HG03175 (cell line): ENCODE measurements around the gene RASGRF1.

ENCODE experiments used
- ATAC-seq: cut with Tn5 transposase; IDR thresholded peaks from one replicate; pipeline ENCODE4 v1.9.1; 2021; ENCODE audit warnings: mild to moderate bottlenecking, moderate library complexity; ENCODE audit not compliant: unreplicated experiment

The RASGRF1 gene

DNA sequence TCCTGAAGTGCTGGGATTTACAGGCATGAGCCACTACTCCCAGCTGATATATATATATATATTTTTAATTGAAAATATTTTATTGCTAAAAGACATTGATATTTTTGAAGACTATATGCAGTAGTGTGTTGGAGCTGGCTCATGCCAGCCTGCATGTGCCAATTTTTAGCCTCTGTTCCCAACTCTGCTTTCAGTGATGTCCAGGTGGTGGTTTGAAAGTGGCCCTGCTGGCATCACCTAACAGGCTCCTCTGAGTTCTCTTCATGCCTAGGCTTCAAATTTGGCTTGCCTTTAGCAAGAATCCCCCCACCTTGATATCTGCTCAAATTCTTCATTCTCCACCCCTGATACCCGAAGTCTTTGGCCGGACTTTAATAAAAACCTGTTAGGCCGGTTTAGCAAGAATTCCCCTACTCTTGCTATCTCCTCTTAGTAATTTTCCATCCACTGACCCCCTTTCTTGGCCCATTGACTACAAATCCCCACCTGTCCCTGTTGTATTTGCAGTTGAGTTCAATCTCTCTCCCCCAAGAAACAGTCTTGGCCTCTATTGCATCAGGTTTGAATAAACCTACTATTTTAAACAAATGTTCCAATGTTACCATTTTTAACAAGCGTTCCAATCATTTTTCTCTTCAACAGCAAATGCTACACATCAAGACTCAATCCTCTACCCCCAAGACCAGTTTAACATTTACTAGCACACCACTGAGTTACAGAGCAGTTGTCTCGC, 121.9 kb downstream of the RASGRF1 start:
- no peak for ATAC-seq

DNA sequence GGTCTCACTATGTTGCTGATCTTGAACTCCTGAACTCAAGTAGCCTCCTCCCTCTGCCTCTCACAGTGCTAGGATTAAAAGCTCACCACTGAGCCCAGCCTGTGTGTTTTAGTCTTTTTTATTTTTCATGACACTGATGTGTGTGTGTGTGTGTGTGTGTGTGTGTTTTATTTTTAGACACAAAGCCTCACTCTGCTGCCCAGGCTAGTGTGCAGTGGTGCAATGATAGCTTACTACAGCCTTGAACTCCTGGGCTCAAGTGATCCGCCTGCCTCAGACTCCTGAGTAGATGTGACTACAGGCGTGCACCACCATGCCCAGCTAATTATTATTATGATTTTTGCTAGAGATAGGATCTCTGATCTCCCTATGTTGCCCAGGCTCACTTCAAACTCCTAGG, 122.5 kb downstream of the RASGRF1 start:
- ATAC-seq, result no peak

DNA sequence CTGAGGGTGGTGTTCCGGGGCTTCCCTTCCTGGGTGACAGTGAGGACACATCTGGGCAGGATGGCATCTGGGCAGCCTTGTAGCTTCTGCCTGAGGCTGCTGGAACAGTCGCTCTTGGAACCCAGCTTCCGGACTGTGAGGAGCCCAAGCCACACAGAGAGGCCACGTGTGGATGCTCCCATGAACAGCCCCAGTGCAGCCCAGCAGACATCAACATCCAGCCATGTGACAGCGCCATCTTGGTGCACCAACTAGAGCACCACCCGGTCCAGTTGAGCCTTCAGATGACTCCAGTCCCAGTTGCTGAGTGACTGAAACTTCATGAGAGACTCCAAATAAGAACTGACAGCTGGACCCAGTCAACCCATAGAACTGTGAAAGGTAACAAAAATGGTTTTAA, 130.3 kb downstream of the RASGRF1 start:
- no peak for ATAC-seq

DNA sequence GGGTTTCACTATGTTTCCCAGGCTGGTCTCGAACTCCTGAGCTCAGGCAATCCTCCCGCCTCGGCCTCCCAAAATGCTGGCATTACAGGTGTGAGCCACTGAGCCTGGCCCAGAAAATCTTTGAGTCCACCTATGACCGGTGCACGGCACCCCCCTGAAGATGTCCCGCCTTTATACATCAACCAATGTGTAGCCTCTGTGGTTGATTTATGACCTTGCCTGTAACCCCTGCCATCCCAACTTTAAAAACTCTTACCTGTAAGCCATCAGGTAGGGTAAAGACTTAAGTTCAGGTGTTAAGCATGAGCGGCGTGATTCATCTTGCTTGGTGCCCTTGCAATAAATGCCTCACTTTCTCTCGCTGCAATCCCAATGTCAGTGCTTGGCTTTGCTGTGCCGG, 131.2 kb downstream of the RASGRF1 start:
- no peak for ATAC-seq

GRCh38 chr15:78957416-78958093, 133.0 kb downstream of the RASGRF1 start:
- ATAC-seq, result no peak

GRCh38 chr15:78956937-78957336, 133.6 kb downstream of the RASGRF1 start:
- ATAC-seq, result no peak

GRCh38 chr15:78955355-78955754, 135.2 kb downstream of the RASGRF1 start:
- ATAC-seq, result no peak

- no peak for ATAC-seq
Observed at GRCh38 chr15:78951841-78952238, 138.7 kb downstream of the RASGRF1 start.

DNA sequence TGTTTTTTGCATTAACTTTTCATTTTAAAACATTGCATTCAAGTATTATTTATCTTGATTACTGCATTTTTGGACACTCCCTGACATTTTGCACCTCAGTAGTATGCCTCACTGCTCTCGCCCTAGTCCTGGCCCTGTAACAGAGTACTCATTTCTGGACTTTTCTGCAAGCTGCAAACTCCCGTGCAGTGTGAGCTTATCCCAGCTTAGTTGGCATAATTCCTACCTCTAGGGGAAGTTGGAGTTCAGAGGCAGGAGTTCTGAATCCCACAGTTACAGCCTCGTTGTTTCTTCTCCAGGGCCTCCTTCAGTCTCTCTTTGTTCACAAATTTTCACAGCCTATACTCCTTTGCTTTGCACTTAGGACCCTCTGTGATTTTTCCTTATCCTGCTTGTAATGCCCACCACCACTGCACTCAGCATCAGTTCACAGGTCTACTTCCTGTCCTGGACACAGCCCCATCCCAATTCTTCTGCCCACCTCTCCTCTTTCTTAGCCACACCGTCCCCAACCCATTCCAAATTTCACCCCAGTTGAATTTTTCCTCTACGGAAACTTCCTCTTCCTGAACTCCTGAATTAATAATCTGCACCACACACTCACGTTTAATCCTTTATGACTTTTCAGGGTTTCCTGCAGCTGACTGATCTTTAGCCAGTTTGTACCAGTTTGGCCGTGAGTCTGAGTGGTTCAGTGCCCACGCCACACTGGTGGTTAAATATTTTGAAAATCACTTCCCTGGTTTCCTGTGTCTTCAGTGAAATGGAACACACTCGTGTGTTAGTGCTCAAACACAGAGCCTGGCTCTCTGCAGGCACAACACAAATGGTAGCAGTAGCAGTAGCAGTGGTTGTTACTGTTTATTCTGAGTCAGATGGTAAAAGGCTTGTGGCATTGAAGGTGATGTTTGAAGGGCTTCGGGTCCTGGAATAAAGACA, 139.4 kb downstream of the RASGRF1 start:
- ATAC-seq, result peak; percentile 58

DNA sequence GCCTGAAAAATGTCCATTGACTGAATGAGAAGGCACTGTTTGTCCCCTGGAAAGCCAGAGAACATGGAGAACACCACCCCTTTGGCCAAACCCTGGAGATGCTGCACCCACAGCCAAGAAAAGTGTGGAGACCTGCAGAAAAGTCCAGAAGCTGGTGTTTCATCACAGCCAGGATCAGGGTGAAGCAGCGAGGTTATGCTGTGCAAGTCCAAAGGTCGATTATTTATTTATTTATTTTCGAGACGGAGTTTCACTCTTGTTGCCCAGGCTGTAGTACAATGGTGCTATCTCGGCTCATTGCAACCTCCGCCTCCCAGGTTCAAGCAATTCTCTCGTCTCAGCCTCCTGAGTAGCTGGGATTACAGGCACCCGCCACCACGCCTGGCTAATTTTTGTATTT, 140.2 kb downstream of the RASGRF1 start:
- ATAC-seq, result no peak

DNA sequence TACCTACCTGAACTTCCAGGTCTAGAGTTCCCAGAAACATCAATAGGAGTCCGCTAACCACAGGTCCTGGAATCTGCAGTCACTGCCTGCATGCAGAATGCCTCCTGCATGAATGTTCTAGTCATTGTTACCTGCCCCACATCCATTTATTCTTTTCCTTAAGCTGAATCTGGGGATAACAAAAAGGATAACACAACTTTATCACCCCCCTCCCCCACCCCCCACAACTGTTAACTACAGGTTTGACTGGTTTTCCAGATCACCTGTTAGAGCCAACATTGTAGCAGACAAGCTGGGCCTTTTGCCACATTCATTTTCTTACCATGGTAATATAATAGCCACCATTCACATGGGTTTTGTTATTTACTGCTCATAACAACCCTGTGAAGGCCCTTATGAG, 141.1 kb downstream of the RASGRF1 start:
- no peak for ATAC-seq

DNA sequence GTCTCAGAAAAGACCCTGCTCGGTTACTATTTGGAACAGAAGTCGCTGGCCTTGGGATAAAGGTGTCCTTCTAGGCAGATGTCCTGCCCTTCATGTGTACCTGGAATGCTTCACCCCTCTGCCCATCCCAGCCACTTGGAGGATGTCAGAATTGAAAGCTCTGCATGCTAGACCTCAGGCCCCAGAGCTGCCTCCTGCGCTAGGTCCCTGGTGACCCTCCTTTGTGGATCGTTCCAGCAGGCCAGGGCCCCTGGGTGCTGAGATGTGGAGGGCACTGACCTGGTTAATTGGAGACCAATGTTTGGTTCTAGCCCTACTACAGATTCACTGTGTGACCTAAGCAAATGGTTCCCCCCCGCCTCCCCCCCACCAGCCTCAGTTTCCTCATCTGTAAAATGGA, 143.1 kb downstream of the RASGRF1 start:
- ATAC-seq, result no peak

DNA sequence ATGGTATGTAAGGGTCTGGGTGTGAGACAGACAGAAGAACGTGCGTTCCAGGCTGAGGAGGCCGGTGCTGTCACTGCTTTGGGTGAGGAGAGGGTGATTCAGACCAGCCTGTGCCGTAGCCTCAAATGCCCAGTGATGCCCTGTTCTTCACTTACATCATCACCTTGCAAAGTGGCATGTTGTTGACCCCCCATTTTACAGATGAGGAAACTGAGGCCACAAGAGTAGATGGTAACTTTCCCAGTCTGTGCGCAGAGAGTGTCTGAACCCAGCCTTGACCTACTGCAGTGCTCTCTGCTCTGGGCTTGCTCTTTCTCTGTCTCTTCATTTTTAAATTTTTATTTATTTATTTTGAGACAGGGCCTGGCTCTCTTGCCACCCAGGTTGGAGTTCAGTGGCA, 144.1 kb downstream of the RASGRF1 start:
- no peak for ATAC-seq

DNA sequence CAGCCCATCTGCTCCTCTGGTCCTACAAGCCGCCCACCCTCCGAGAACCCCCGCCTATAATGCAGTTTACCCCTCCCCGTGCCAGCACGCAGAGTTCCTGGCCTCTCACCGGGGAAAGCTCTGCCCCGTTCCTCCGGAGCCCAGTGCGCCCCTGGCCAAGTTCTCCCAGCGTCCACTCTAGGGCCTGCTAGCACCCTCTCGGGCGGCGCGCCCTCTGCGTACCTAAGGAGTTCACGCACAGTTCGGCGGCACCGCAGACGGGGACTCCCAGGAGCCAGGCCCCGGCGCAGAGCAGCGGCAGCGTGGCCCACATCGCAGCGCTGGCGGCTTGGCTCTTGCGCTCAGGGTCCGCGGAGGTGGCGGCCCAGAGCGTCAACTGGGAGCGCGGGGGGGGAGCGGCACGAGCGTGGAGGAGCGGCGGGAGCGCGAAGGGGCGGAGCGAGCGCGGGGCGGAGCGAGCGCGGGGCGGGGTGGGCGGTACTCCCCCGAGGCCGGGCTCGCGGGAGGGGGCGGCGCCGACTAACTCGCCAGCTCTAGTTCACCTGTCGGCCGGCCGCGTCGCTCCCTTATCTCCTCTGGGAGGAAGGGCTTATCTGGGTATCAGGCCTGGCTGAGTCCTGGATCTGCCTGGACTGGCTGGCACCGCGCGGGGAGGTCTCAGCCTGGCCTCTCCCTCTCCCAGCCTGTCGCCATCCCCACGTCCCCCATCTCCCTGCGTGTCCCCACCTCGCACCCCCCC, 145.7 kb downstream of the RASGRF1 start, which contains the start of gene CTSH:
Gene CTSH (minus strand): TSS at position 378 of the 739 bp plus-strand sequence. CDS start 65 bp downstream, at position 313.
- ATAC-seq, result peak; percentile 75

- peak; percentile 26 for ATAC-seq
Observed at GRCh38 chr15:78944202-78944625, 146.4 kb downstream of the RASGRF1 start.

DNA sequence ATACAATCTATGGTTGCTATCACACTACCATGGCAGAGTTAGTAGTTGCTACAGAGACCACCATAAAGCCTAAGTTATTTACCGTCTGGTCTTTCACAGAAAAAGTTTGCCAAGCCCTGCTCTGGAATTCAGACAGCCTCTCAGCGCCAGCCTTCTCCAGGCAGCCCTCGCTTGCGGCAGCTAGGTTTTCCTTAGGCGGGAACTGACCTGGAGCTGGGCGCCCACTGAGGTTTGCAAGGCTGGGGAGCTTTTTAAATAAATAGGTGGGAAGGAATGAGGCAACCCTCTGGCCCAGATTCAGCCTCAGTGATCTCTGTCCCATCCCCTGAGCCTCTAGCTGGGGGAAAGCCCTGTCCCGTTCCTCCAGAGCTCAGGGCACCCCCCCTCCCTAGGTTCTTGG, 146.9 kb downstream of the RASGRF1 start:
- no peak for ATAC-seq

DNA sequence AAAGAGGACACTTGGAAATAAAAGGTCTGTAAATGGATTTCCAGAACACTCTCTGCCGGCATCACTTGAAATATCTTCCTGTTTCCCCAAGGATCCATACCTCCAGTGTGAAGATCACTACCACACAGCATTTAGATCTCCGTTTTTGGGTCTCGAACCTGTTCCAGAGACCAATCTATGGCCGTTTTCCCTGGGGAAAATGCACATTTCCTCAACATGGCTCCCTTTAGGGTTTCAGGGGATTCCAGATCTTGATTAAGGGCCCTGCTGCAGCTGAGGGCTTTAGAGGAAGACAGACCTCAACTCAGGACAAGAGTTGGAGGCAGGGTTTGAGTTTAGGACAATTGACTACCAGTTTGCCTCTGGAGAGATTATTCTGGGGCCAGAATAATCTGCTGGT, 147.8 kb downstream of the RASGRF1 start:
- ATAC-seq, result no peak

GRCh38 chr15:78938658-78939488, 151.7 kb downstream of the RASGRF1 start:
- peak; percentile 70 for ATAC-seq

GRCh38 chr15:78937132-78937739, 153.3 kb downstream of the RASGRF1 start:
- no peak for ATAC-seq
